WTC11 (cell line): ENCODE results near the gene MBD3L1. TPM values are rescaled to one million over a fixed set of nuclear protein-coding genes. Genes with fewer than 3 reads are reported as not detected.

Experiments
- ATAC-seq: fragments of 200-7000 bp; cut with Tn5 transposase; 2 replicates; pipeline ENCODE4 v1.10.0; 2021; ENCODE audit warnings: mild to moderate bottlenecking, moderate library complexity
- CTCF ChIA-PET: fragments of 300-600 bp; sonication (Branson Sonifier 250); formaldehyde crosslinking; loops from one replicate; lab custom pipeline; 2021; ENCODE audit warnings: antibody characterized with exemption; lab: Charles Lee
- POLR2A ChIA-PET: fragments of 350-600 bp; sonication (Branson Sonifier 250); formaldehyde crosslinking; loops from one replicate; lab custom pipeline; 2021; ENCODE audit warnings: antibody characterized with exemption; lab: Charles Lee
- DNase-seq: peaks from one replicate; pipeline ENCODE4 v3.0.0; 2021; ENCODE audit warnings: low spot score
- H3K27ac Mint-ChIP-seq: 2 replicates; pipeline ENCODE4 v1.8.0; 2021; ENCODE audit warnings: mixed read lengths
- H3K27me3 Mint-ChIP-seq: 2 replicates; pipeline ENCODE4 v1.8.0; 2021; ENCODE audit warnings: low read depth, mild to moderate bottlenecking, moderate library complexity, mixed read lengths
- H3K36me3 Mint-ChIP-seq: 2 replicates; pipeline ENCODE4 v1.8.0; 2021; ENCODE audit warnings: mixed read lengths
- H3K4me1 Mint-ChIP-seq: 2 replicates; pipeline ENCODE4 v1.8.0; 2022; ENCODE audit warnings: mixed read lengths
- H3K4me3 Mint-ChIP-seq: 2 replicates; pipeline ENCODE4 v1.8.0; 2021; ENCODE audit warnings: mild to moderate bottlenecking, moderate library complexity, mixed read lengths
- H3K9me3 Mint-ChIP-seq: 2 replicates; pipeline ENCODE4 v1.8.0; 2021; ENCODE audit warnings: mixed read lengths
- ARID4B ChIP-seq: sonication (generic); formaldehyde crosslinking; IDR thresholded peaks from 2 replicates; pipeline ENCODE4 v1.8.0; 2023; ENCODE audit warnings: missing genetic modification reagents, mild to moderate bottlenecking, borderline replicate concordance
- ATF2 ChIP-seq: sonication (generic); formaldehyde crosslinking; IDR thresholded peaks from 2 replicates; pipeline ENCODE4 v1.8.1; 2022; ENCODE audit warnings: low read depth, missing genetic modification reagents, borderline replicate concordance
- CREB1 ChIP-seq: sonication (generic); formaldehyde crosslinking; IDR thresholded peaks from 2 replicates; pipeline ENCODE4 v1.8.0; 2023; ENCODE audit warnings: mild to moderate bottlenecking, missing genetic modification reagents
- E2F1 ChIP-seq: sonication (generic); formaldehyde crosslinking; IDR thresholded peaks from 2 replicates; pipeline ENCODE4 v1.8.0; 2022; ENCODE audit warnings: mild to moderate bottlenecking, missing genetic modification reagents
- ERG ChIP-seq: fragments of 250-450 bp; sonication (Bioruptor Pico); IDR thresholded peaks from 2 replicates; pipeline ENCODE4 v1.8.0; 2021; ENCODE audit warnings: mild to moderate bottlenecking
- ETV6 ChIP-seq: sonication (generic); formaldehyde crosslinking; IDR thresholded peaks from 2 replicates; pipeline ENCODE4 v1.8.1; 2022; ENCODE audit warnings: mild to moderate bottlenecking, missing genetic modification reagents
- FOXK1 ChIP-seq: sonication (generic); formaldehyde crosslinking; IDR thresholded peaks from 2 replicates; pipeline ENCODE4 v1.8.0; 2022; ENCODE audit warnings: mild to moderate bottlenecking, moderate library complexity, missing genetic modification reagents
- GTF2I ChIP-seq: fragments of 250-450 bp; sonication (Bioruptor Pico); conservative IDR thresholded peaks from 2 replicates; pipeline ENCODE4 v1.4.0; 2021; ENCODE audit warnings: mild to moderate bottlenecking
- IRF2 ChIP-seq: sonication (generic); formaldehyde crosslinking; IDR thresholded peaks from 2 replicates; pipeline ENCODE4 v1.8.0; 2022; ENCODE audit warnings: low read depth, missing genetic modification reagents, borderline replicate concordance
- MLX ChIP-seq: sonication (generic); formaldehyde crosslinking; IDR thresholded peaks from 2 replicates; pipeline ENCODE4 v1.8.1; 2023; ENCODE audit warnings: mild to moderate bottlenecking, missing genetic modification reagents, moderate library complexity
- NFE2L1 ChIP-seq: sonication (generic); formaldehyde crosslinking; IDR thresholded peaks from 2 replicates; pipeline ENCODE4 v1.8.1; 2023; ENCODE audit warnings: missing genetic modification reagents
- NR3C1 ChIP-seq: sonication (generic); formaldehyde crosslinking; conservative IDR thresholded peaks from 2 replicates; pipeline ENCODE4 v1.8.1; 2023; ENCODE audit warnings: low read depth, mild to moderate bottlenecking, missing genetic modification reagents
- PRRX2 ChIP-seq: fragments of 250-450 bp; sonication (Bioruptor Pico); IDR thresholded peaks from 2 replicates; pipeline ENCODE4 v1.8.0; 2021; ENCODE audit warnings: mild to moderate bottlenecking
- RELA ChIP-seq: sonication (generic); formaldehyde crosslinking; IDR thresholded peaks from 2 replicates; pipeline ENCODE4 v1.8.1; 2022; ENCODE audit warnings: missing genetic modification reagents, mild to moderate bottlenecking, borderline replicate concordance
- SP1 ChIP-seq: sonication (generic); formaldehyde crosslinking; conservative IDR thresholded peaks from 2 replicates; pipeline ENCODE4 v1.8.1; 2022; ENCODE audit warnings: missing genetic modification reagents
- STAT6 ChIP-seq: sonication (generic); formaldehyde crosslinking; conservative IDR thresholded peaks from 2 replicates; pipeline ENCODE4 v1.8.1; 2023; ENCODE audit warnings: mild to moderate bottlenecking, low read depth, missing genetic modification reagents, moderate library complexity
- ZNF121 ChIP-seq: sonication (generic); formaldehyde crosslinking; IDR thresholded peaks from 2 replicates; pipeline ENCODE4 v1.8.0; 2023; ENCODE audit warnings: missing genetic modification reagents
- ZNF138 ChIP-seq: sonication (generic); formaldehyde crosslinking; conservative IDR thresholded peaks from 2 replicates; pipeline ENCODE4 v1.8.1; 2022; ENCODE audit warnings: mild to moderate bottlenecking, moderate library complexity, missing genetic modification reagents
- ZNF281 ChIP-seq: sonication (generic); formaldehyde crosslinking; IDR thresholded peaks from 2 replicates; pipeline ENCODE4 v1.8.0; 2023; ENCODE audit warnings: mild to moderate bottlenecking, missing genetic modification reagents
- total RNA-seq: library from RNA; stranded (reverse); gene quantifications from 3 replicates; pipeline ENCODE4 v1.2.3, GENCODE V29; 2021

Gene MBD3L1
- total RNA-seq, 1 experiment from 2014 or later, result not detected

- TF ChIP-seq SP1 (CRISPR knock-in tag), result no peak
- no peak for TF ChIP-seq CREB1 (CRISPR knock-in tag)
- TF ChIP-seq ZNF138 (CRISPR knock-in tag), result no peak
- TF ChIP-seq ETV6, result no peak
- no peak for TF ChIP-seq PRRX2 (CRISPR knock-in tag)
- TF ChIP-seq RELA (CRISPR knock-in tag), result no peak
- no peak for TF ChIP-seq ATF2 (CRISPR knock-in tag)
- TF ChIP-seq NR3C1 (CRISPR knock-in tag), result no peak
- TF ChIP-seq, all 79 proteins: peak for 0
- Mint-ChIP-seq H3K27ac (no peak overlapping the region), H3K9me3 (peaks cover 74% of the 10 kb centered on the region), H3K36me3 (peaks cover 75% of the 10 kb centered on the region), H3K4me1 (no peaks in the 10 kb centered on the region), H3K4me3 (no peak overlapping the region), H3K27me3 (peaks cover 15% of the 10 kb centered on the region)
- DNase-seq, result no peak
- ChIA-PET CTCF (no interaction called here), POLR2A (no interaction called here)
- ATAC-seq, result no peak
Measured at GRCh38 chr19:8827277-8827676, 4.9 kb upstream of the MBD3L1 start.

GRCh38 chr19:8831373-8831772, 804 bp upstream of the MBD3L1 start:
- Mint-ChIP-seq H3K4me1 (no peaks in the 10 kb centered on the region), H3K27ac (no peak overlapping the region)
- no peak for TF ChIP-seq ERG (CRISPR knock-in tag)
- TF ChIP-seq ZNF138 (CRISPR knock-in tag), result no peak
- TF ChIP-seq, all 79 proteins: peak for 0
- no peak for ATAC-seq
- peaks cover 17% of the 10 kb centered on the region for H3K27me3 Mint-ChIP-seq
- ChIA-PET POLR2A (no interaction called here), CTCF (no interaction called here)
- no peak for DNase-seq
- peaks cover 67% of the 10 kb centered on the region for H3K9me3 Mint-ChIP-seq
- H3K36me3 Mint-ChIP-seq, result peaks cover 64% of the 10 kb centered on the region
- H3K4me3 Mint-ChIP-seq, result peak overlapping the region; percentile 45

- Mint-ChIP-seq H3K27me3 (peaks cover 17% of the 10 kb centered on the region), H3K4me1 (no peaks in the 10 kb centered on the region), H3K9me3 (peaks cover 66% of the 10 kb centered on the region), H3K27ac (no peak overlapping the region), H3K4me3 (peak overlapping the region; percentile 45), H3K36me3 (peaks cover 64% of the 10 kb centered on the region)
- DNase-seq, result no peak
- no peak for ATAC-seq
- ChIA-PET CTCF (no interaction called here), POLR2A (no interaction called here)
- TF ChIP-seq ZNF121 (no peak), ARID4B (CRISPR knock-in tag) (no peak), NFE2L1 (CRISPR knock-in tag) (no peak), STAT6 (CRISPR knock-in tag) (no peak), MLX (no peak), ZNF281 (no peak), FOXK1 (no peak), IRF2 (CRISPR knock-in tag) (no peak), E2F1 (CRISPR knock-in tag) (no peak), GTF2I (CRISPR knock-in tag) (no peak)
Measured at GRCh38 chr19:8831832-8832131, 395 bp upstream of the MBD3L1 start.
